NCI-H1105 (cell line): ENCODE measurements around the gene PHLDB2.

ENCODE experiments used
- DNase-seq: peaks from one replicate; lab custom pipeline; 2025; lab: John Stamatoyannopoulos, UW

PHLDB2 gene

GRCh38 chr3:111926266-111926676, 67.2 kb downstream of the PHLDB2 start:
- no peak for DNase-seq

- no peak for DNase-seq
Observed at GRCh38 chr3:111928613-111929012, 69.5 kb downstream of the PHLDB2 start.

- peak; percentile 61 for DNase-seq
Observed at GRCh38 chr3:111929484-111929883, 70.4 kb downstream of the PHLDB2 start.

GRCh38 chr3:111932946-111933345, 73.9 kb downstream of the PHLDB2 start:
- no peak for DNase-seq

- no peak for DNase-seq
Observed at GRCh38 chr3:111936191-111936841, 77.3 kb downstream of the PHLDB2 start.

- DNase-seq: no peak
Observed at GRCh38 chr3:111936967-111937366, 77.9 kb downstream of the PHLDB2 start.

GRCh38 chr3:111937871-111938270, 78.8 kb downstream of the PHLDB2 start:
- no peak for DNase-seq

- no peak for DNase-seq
Observed at GRCh38 chr3:111939873-111940272, 80.8 kb downstream of the PHLDB2 start.

GRCh38 chr3:111943533-111943932, 84.5 kb downstream of the PHLDB2 start:
- no peak for DNase-seq

GRCh38 chr3:111944372-111944771, 85.3 kb downstream of the PHLDB2 start:
- no peak for DNase-seq

- DNase-seq: no peak
Observed at GRCh38 chr3:111947231-111947630, 88.2 kb downstream of the PHLDB2 start.

- DNase-seq: no peak
Observed at GRCh38 chr3:111948786-111949185, 89.7 kb downstream of the PHLDB2 start.

- no peak for DNase-seq
Observed at GRCh38 chr3:111949712-111950111, 90.6 kb downstream of the PHLDB2 start.

- DNase-seq: no peak
Observed at GRCh38 chr3:111951032-111951431, 92.0 kb downstream of the PHLDB2 start.

- DNase-seq: no peak
Observed at GRCh38 chr3:111952086-111952485, 93.0 kb downstream of the PHLDB2 start.

- no peak for DNase-seq
Observed at GRCh38 chr3:111952866-111953450, 93.9 kb downstream of the PHLDB2 start.

GRCh38 chr3:111954228-111954990, 95.3 kb downstream of the PHLDB2 start:
- DNase-seq: no peak

- DNase-seq: no peak
Observed at GRCh38 chr3:111955876-111956275, 96.8 kb downstream of the PHLDB2 start.

- DNase-seq: no peak
Observed at GRCh38 chr3:111956449-111956848, 97.4 kb downstream of the PHLDB2 start.

- DNase-seq: no peak
Observed at GRCh38 chr3:111956995-111957734, 98.1 kb downstream of the PHLDB2 start.

GRCh38 chr3:111961461-111962164, 102.5 kb downstream of the PHLDB2 start:
- DNase-seq: no peak

- no peak for DNase-seq
Observed at GRCh38 chr3:111963424-111963823, 104.4 kb downstream of the PHLDB2 start.
